ENCODE measurements around the gene PRCC.

DNA sequence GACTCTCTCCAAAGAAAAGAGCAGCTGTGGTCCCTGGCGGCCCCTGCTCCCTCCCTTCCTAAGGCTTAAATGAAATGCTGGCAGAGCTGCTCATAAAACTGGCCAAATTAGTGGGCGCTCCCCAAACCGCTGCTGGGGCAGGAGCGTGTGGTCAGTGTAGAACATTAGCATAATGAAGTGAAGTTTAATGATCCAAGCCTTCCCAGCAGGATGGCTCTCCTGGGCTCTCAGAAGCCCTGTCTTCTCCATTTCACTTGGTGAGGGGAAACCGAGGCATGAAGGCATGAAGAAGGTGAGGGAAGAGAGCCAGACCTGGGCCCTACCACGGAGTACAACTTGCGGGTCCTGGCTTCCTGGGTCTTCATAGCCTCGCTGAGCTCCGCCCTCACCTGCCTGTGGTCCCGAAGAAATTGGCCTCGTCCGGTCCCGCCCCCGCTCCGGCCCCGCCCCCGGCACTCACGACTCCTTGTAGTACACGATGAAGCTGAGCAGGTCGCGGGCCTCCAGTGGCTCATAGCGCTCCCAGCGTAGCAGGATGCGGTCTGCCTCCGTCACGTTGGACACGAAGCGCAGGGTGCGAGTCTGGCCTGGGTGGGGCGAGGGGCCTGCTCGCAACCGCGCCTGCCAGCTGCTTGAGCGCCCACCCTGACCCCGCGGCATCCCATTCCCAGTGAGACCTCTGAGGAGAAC is 81.3 kb downstream of the PRCC start:
- TF ChIP-seq POLR2A (IDR thresholded peaks at IDR 0.05) (no peak), CTCF (IDR thresholded peaks at IDR 0.05) (no peak), POLR2AphosphoS5 (IDR thresholded peaks at IDR 0.05) (no peak), EP300 (IDR thresholded peaks at IDR 0.05) (no peak)
